ENCODE measurements around the gene PPT2. TPM values are rescaled to one million over a fixed set of nuclear protein-coding genes. Genes with fewer than 3 reads are reported as not detected.
"Not testable (repeated sequence)": the region's sequence is repeated elsewhere in the genome, so short reads cannot be mapped to it uniquely, and the experiment has no call there.

Gene PPT2
- polyA plus RNA-seq, 12 donors: 23.9 to 57.7 (median 32.6) TPM; not detected in 1

DNA sequence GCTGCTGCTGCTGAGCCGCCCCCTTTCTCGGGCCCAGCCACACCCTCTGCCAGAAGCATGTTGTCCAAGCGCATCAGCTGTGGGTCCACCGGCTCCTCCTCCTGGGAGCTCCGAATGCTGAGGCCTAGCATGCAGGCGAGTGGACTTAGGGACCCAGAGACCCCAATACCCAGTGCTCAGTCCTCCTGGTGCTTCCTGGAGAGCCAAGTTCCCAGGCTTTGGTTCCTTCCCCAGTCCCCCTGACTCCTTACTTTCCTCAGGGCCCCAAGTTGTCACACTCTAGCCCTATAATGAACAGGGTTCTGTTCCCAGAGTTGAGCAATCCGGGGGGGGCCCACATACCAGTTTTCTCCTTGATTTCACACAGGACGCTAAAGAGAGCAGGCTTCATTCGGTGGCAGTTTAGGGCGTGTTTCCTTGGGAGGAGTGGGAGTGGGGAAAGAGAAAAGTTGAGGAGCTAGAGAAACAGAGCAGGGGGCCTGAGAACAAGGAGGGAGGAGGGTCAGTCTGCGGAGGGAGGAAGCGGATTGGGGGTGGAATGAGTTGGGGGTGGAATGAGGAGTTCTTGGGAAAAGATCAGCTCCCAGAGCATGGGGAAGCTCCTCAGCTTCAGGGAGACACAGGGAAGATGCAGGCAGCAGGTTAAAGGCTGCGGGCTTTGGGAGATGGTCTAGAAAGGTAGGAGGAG lies 34.6 kb downstream of the PPT2 start:
- DNase-seq: no peak

DNA sequence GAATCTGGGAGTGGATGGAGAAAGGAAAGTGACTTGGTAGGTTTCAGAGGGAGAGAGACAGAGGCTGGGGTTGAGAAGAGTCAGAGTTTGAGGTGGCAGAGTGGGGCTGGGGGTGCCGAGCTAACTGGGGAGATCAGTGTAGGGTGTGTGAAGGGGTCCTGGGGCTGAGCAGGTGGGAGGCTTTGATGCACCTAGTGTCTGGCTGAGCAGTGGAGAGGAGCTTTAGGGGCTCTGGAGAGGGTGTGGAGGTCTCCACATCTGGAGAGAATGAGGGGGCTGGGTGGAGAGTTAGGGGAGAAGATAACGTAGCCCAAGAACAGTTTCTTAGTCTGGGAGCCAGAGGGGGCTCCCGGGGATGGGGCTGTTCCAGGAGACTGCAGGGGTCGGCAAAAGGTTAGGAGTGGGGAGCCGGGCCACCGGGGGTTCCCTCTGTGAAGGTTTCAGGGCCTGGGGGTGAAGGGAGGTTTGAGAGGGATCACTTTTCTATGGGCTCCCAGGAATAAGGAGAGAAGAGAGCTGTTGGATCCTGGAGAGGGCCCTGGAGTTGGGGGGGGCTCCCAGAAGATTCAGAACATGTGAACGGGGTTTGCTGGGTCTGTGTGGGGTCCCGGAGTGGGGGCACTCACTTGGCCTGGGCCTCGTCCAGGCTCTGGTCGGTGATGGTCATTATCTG lies 35.3 kb downstream of the PPT2 start:
- no peak for DNase-seq

DNA sequence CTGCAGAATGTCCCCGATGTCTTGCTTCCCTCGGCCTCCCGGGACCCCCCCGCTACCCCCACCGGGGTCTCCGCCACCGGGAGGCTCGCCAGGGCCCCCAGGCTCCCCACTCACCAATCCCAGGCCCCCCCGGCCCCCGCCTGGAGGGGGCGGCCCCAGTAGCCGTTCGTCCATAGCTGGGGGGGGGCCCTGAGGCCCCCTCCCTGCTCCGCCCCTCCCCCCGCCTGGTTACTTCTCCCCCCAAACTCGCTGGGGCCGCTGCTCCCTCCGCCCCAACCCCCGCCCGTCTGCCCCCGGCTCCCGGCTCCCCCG lies 35.8 kb downstream of the PPT2 start:
- no peak for DNase-seq

DNA sequence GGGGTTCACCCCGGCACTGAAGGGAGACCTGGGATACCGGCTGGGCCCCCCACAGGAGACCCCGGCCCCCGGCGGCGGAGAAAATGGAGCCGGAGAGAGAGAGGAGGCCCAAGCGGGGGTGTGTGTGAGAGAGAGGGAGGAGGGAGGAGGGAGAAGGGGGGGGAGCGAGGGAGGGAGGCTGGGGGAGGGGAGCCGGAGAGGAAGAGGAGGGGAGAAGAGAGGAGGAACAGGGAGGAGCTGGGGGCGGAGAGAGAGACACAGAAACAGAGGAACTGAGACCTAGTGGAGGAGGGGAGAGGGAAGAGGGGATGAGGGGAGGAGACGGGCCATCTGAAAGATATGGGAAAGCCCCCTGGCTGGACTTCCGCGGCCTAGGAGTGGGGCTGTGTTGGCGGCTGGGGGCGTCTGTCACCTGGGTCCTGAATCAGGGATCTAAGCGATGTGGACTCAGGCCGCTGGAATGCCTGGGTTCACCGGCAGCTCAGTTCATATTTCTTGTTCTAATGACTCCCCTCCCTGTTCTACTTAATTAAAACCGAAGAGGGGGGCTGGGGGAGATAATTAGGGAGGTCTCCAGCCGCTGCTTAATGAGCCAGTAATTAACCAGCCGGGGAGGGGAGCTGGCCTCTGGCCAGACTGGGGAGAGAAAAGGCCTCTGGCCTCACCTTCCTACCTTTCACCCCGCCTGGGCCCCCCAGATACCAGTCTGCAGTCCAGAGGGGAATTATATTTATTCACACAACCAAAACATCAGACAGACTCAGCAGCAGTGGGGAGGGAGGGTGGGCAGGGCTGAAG lies 36.3 kb downstream of the PPT2 start, which contains the start of gene PBX2:
Gene PBX2, minus strand, starts transcription at position 149 of the 798 bp plus-strand sequence. CDS start 287 bp downstream, outside the sequence.
- DNase-seq: peak; percentile 95

DNA sequence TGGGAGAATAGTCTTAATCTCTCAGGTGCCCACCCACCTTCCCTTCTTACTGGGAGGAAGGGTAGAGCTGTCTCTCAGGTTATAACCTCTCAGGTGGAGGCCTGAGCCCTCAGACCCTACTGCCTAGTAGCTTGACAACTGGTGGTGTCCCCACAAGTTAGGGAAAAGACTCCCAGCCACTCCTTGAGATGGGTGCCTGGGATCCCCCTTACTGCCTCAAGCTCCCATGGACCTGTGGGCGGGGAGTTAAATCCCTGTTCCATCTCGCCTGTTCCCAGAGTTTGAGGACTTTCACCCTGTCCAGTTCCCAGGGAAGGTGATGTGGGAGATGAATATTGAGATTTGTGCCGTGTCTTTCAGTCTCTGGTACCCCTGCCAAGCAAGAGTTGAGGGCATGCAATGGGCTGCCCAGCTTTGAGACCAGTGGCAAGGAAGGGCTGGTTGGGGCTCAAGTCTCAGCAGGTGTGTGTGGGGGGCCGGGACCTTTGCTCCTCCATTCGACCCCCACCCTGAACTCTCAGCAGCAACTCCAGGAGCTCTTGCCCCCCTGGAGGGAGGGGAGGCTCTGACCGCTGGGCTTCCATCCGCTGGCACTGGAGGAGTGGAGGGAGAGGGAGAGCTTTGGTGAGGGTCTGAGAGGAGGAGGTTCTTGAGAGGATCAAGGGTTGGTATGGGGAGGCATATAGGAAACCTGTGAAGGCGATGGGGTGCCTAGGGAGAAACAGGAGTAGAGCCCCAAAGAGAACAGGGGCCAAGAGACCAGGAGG lies 37.2 kb downstream of the PPT2 start:
- DNase-seq: no peak

DNA sequence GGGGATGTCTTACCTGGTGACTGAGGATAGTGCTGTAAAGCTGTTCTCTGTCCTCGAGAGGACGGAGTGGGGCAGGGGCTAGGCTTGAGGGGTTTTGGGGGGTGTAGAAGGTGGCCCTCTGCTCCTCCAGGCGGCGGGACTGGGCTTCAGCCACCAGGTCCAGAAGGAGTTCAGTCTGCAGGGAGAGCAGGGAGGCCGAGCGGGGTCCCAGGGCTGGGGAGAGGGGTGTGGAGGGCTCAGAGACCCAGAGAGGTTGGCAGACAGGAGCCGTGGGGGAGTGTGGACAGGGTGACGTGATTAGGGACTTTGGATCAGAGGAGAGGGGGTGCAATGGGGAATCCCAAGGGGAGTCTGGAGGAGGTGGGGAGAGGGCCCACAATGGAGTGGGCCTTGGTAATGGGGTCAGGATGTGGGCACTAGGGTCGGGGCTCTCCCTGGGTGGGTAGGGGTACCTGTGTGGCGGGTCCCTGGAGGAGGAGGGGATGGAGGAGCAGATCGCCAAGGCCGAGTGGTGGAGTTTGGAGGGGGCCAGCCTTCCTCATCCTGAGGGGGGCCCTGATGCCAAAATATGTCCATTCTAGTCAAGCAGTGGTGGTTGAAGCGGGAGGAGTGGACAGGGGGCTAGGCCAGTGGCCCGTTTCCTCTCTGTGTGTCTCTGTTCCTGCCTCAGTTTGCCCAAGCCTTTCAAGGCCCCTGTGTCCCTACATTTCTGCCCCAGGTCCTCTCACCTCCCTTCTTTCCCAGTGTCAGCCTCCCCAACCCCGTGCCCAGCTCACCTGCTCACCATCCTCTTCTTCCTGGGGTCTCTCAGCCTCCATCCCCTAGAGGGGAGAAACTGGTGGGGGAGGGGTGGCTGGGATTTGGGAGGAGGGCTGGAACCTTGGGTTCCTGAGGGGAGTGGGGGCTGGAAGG lies 38.0 kb downstream of the PPT2 start:
- DNase-seq: no peak

DNA sequence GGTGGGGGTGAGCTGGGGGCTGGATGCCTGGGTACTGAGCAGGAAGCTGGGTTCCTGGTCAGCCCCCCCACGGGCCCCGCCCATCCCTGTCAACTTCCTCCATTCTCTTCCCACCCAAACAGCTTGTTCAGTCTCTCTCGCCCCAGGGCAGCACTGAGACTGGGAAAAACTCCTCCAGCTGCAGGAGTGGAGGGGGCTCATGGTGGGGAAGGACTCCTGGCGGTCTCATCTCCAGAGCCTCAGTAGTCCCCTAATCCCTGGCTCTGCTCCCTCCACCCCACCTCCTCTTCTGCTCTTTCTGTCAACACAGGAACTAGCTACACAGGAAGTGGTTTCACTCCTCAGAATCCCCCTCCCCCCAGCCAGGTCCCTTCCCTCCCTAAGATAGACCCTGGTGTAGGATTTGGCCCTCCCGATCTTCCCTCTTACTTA lies 38.7 kb downstream of the PPT2 start, which contains the start of gene GPSM3:
Gene GPSM3, minus strand, starts transcription at position 36 of the 432 bp plus-strand sequence. CDS start 130 bp downstream, outside the sequence.
- DNase-seq: no peak

DNA sequence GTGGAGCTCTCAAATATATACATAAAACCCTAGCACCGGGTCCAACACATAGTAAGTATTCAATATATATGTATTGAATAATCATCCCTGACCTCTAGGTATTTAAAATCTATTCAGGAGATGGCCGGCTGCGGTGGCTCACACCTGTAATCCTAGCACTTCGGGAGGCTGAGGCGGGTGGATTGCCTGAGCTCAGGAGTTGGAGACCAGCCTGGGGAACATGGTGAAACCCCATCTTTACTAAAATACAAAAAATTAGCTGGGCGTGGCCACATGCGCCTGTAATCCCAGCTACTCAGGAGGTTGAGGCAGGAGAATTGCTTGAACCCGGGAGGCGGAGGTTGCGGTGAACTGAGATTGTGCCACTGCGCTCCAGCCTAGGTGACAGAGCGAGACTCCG lies 39.2 kb downstream of the PPT2 start:
- not testable (repeated sequence) for DNase-seq

DNA sequence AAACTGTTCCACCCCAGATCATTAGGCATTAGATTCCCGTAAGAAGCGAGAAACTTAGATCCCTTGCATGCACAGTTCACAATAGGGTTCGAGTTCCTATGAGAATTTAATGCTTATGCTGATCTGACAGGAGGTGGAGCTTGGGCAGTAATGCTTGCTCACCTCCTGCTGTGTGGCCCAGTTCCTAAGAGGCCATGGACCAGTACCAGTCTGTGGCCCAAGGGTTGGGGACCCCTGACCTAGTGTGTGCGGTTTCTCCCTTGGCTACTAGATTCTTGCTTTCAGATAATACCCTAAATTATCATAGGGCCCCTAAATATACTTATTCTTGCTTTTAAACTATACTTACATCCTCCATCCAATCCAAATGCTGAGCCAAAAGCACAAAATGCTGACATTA lies 40.4 kb downstream of the PPT2 start:
- no peak for DNase-seq

DNA sequence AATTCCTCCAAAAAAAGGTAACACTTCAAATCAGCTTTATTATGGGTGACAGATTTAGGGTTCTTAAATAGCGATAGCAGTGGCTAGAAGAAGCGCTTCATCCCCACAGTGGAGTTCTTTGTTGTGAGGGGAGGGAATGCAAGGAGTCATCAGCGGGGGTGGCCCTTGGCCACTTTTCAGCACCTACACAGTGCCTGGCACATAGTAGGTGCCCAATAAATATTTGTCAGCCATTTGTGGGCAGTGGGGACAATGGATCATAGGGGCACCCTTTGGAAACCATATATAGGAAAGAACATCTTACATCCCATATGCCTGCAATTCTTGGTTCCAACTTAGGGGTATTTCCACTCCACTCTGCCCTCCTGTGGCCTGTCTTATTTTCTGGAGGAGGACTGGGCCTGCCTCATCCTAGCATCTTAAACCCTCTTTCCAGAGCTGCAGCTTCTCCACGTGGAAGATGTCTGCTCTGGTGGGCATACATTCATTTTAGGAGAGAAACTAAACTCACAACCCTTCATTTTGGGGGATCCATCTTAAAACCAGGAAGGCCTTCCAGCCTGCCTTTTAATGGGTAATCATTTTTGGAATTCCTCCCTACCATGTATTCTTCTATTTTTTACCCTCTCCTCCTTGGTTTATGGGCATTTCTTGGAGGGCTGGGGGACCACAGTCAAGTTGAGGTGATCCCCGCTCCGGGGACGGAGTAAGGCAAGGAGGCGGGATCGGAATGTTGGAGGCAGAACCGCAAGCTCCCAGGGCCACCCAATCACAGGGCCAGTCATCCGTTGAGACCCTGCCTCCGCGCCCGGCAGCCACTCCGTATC lies 41.1 kb downstream of the PPT2 start:
- no peak for DNase-seq

DNA sequence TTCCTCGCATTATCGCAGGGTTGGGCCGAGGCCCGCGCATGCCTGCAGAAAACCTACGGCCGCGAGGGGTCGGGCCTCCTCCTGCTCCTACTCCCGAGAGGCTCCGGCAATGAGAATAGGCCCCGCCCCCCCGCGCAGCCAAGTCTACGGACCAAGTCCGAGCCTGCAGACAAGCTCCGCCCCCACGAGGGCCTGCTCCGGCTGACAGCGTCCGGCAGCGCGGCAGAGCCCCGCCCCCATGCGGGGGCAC lies 41.6 kb downstream of the PPT2 start:
- peak; percentile 100 for DNase-seq

DNA sequence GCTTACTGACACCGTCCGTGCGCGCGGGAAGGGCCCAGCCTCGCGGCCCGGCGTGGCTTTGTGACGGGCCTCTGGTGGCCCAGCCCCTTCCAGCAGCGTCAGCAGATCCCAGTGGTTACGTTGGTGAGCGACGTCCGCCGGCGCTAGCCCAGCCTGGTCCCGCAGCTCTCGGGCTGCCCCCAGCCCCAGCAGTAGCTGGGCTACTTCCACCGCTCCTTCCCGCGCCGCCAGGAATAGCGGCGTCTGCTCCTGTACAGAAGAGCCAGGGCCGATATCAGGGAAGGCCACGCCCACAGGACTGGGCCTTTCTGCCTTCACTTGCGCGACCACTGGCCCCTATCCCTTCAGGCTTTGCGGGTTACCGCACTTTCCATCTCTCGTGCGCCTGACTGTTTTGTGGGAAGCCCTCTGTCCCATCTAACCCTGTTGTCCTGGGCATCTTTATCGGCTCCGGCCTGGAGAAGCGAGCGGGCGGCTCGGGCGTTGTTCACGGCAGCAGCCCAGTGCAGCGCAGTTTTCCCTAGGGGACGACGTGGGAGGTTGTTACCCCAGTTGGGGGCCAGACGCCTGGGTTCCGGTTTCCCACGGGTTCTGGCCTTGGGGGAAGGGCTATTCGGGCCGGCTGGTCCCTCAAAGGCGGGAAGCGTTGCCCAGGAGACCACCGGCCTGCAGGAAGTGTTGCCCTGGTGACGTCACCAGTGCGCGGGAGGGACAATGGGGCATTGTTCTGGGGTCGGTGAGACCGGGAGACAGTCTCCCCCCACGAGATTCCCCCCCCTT lies 42.2 kb downstream of the PPT2 start:
- peak; percentile 90 for DNase-seq

DNA sequence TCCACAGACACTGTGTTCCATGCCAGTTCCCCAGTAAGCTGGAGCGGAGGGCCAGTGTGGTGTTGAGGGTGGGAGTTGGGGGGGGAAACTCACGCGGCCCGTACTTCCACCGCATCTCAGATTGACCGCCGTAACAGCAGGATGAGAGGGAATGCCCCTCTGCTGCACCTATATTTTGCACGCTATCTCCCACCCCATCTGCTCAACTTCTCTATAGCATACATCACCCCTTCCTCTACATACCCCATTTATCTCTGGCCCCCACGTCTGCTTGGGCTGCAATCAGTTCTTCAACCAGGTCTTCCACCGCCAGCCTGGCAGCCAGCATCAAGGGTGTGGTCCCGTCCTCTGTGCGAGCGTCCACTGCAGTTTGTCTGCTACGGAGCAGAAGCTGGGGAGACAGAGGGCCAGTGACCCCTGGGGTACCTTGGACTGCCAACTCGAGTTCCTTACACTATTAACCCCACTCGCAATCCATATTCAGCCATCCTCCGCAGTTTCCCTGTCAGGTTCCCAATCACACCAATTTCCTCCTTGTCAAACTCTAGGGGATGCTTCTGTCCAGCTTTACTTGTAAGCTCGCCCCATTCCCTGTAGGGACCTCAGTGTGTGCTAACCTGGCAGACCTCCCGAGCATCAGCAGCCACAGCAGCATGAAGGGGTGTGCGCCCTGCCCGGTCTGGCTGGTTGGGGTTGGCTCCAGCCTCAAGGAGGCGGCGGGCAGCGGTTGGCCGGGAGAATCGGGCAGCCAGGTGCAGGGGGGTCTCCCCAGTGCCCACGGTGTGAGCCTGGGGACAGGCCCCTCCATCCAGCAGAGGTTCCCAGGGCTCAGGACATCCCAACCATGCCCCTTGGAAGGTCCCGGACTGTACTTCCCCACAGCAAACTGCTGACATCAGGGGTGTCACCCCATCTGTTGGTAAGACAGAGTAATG lies 43.0 kb downstream of the PPT2 start:
- DNase-seq: no peak

DNA sequence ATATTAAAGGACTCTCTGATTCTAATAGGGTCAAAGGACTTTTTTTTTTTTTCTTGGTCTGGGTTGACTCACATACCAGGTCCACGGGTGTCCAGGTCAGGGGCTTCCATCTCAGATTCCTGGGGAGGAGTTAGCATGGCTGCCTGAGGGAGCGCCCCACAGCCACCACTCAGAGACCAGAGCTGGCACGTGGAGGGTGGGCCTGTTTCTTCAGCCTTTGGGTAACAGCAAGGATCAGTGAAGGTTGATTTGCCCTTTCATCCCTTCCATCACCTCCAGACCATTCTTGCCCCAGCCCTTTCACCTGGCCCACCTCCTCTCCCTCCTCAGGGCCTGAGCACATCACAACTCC lies 44.4 kb downstream of the PPT2 start:
- no peak for DNase-seq

DNA sequence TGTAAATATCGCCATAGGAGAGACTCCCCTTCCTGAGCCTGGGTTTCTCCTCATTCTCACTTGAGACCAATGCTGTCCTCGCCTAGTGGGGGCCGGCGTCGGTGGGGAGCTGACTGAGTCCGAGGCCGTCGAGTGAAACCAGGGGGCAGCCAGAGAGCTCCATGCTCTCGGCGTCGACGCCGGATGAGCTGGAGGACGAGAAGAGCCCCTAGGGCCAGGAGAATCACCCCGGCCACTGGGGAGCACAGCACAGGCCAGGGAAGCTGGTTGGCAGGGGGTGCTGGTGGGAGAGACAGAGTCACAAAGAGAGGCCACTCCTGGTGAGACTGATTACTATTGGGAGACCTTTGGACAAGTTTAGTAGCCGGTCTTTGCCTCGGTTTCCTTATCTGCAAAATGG lies 44.9 kb downstream of the PPT2 start:
- no peak for DNase-seq

DNA sequence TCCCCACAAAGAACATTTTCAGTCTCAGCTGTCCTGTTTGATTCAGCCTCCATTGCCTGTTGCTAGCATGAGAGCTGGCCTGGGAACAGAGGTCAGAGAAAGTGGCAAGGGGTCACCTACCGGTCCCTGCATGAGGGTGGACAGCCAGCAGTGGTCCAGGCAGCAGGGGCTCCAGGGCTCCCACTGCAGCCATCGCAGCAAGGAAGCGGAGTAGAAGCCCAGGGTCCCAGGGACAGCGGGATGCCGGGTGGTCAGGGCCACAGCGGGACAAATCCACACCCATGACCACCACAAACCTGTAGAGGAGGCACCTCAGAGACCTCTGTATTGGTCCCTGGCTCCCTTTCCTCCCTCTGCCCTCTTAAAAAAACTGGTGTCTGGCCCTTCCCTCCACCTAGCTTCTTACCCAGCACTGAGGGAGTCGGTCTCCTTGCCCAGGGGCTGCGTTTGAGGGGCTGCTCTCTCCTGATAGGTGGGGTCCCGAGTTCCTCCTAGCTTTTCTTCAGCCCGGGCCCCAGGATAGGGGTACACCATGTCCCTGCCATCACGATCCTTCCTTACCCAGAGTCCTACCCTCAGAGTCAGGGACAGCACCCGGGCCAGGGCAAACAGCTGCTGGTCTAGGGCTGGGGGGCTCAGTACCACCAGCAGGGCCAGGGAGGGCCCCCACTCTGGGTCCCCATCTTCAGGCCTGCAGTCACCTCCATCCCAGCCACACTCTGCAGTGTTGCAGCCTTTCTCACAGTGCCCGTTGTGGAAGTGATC lies 47.0 kb downstream of the PPT2 start:
- no peak for DNase-seq

DNA sequence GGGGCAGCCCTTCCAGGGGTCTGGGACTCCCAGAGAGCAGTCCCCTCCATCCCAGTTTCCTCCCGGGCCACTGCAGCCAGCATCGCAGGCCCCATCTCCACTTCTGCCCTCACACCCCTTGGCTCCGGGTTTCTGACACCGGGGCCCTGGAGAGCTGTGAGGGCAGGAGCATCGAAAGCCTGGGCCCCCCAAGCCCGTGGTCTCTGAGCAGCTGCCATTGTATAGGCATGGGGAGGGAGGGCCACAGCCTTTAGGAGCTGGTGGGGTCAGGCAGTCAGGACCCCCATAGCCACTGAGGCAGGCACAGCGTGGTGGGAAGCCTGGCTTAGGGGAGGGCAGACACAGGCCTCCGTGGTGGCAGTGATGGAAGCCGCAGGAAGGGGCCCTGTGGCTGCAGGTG lies 48.2 kb downstream of the PPT2 start:
- no peak for DNase-seq

All from muscle of arm (tissue), 12 donors.